Measurements from ENCODE around the gene PGC.
A peak's percentile ranks its signal among the peaks of the same experiment; 100 is the strongest.

PGC gene

GRCh38 chr6:41713650-41714291 is 33.4 kb downstream of the PGC start:
- H3K27me3 ChIP-seq (ENCODE audit: control insufficient read depth in 2 of 2, insufficient read depth in 2 of 2, low read length in 2 of 2) = no peaks in the 10 kb centered on the region
- no peaks in the 10 kb centered on the region for H3K9me3 ChIP-seq (ENCODE audit: control insufficient read depth in 2 of 2, low read length in 2 of 2)
- peaks cover 17 to 20% of the 10 kb centered on the region in 2 donors for H3K4me1 ChIP-seq (ENCODE audit: control insufficient read depth in 2 of 2, insufficient read depth in 2 of 2, low read length in 2 of 2)
- H3K36me3 ChIP-seq (ENCODE audit: control insufficient read depth in 2 of 2, insufficient read depth in 2 of 2, low read length in 2 of 2) = peaks cover 0 to 2% of the 10 kb centered on the region in 2 donors
- H3K9ac ChIP-seq (ENCODE audit: low read depth in 1 of 2, low read length in 2 of 2) = no peak overlapping the region
- H3K27ac ChIP-seq (ENCODE audit: low read depth in 2 of 2, low read length in 2 of 2) = no peak overlapping the region
- no peak overlapping the region for H3K4me3 ChIP-seq (ENCODE audit: low read length in 2 of 2)

GRCh38 chr6:41713159-41713649 is 34.0 kb downstream of the PGC start:
- Histone ChIP-seq H3K9ac (ENCODE audit: low read depth in 1 of 2, low read length in 2 of 2) (no peak overlapping the region), H3K27ac (ENCODE audit: low read depth in 2 of 2, low read length in 2 of 2) (peak overlapping the region in 1 of 2 donors; percentile 9), H3K36me3 (ENCODE audit: control insufficient read depth in 2 of 2, insufficient read depth in 2 of 2, low read length in 2 of 2) (peaks cover 0 to 2% of the 10 kb centered on the region in 2 donors), H3K9me3 (ENCODE audit: control insufficient read depth in 2 of 2, low read length in 2 of 2) (no peaks in the 10 kb centered on the region), H3K4me3 (ENCODE audit: low read length in 2 of 2) (no peak overlapping the region), H3K27me3 (ENCODE audit: control insufficient read depth in 2 of 2, insufficient read depth in 2 of 2, low read length in 2 of 2) (no peaks in the 10 kb centered on the region), H3K4me1 (ENCODE audit: control insufficient read depth in 2 of 2, insufficient read depth in 2 of 2, low read length in 2 of 2) (peaks cover 15 to 24% of the 10 kb centered on the region in 2 donors)

GRCh38 chr6:41712651-41713103 is 34.5 kb downstream of the PGC start:
- no peak overlapping the region for H3K4me3 ChIP-seq (ENCODE audit: low read length in 2 of 2)
- H3K4me1 ChIP-seq (ENCODE audit: control insufficient read depth in 2 of 2, insufficient read depth in 2 of 2, low read length in 2 of 2) = peaks cover 15 to 27% of the 10 kb centered on the region in 2 donors
- H3K9me3 ChIP-seq (ENCODE audit: control insufficient read depth in 2 of 2, low read length in 2 of 2) = no peaks in the 10 kb centered on the region
- peak overlapping the region in 1 of 2 donors; percentile 9 for H3K27ac ChIP-seq (ENCODE audit: low read depth in 2 of 2, low read length in 2 of 2)
- no peak overlapping the region for H3K9ac ChIP-seq (ENCODE audit: low read depth in 1 of 2, low read length in 2 of 2)
- H3K36me3 ChIP-seq (ENCODE audit: control insufficient read depth in 2 of 2, insufficient read depth in 2 of 2, low read length in 2 of 2) = peaks cover 0 to 2% of the 10 kb centered on the region in 2 donors
- no peaks in the 10 kb centered on the region for H3K27me3 ChIP-seq (ENCODE audit: control insufficient read depth in 2 of 2, insufficient read depth in 2 of 2, low read length in 2 of 2)

- H3K27ac ChIP-seq (ENCODE audit: low read depth in 2 of 2, low read length in 2 of 2) = no peak overlapping the region
- H3K4me1 ChIP-seq (ENCODE audit: control insufficient read depth in 2 of 2, insufficient read depth in 2 of 2, low read length in 2 of 2) = peaks cover 12 to 34% of the 10 kb centered on the region in 2 donors
- H3K36me3 ChIP-seq (ENCODE audit: control insufficient read depth in 2 of 2, insufficient read depth in 2 of 2, low read length in 2 of 2) = peaks cover 0 to 2% of the 10 kb centered on the region in 2 donors
- no peak overlapping the region for H3K4me3 ChIP-seq (ENCODE audit: low read length in 2 of 2)
- H3K9ac ChIP-seq (ENCODE audit: low read depth in 1 of 2, low read length in 2 of 2) = no peak overlapping the region
- no peaks in the 10 kb centered on the region for H3K27me3 ChIP-seq (ENCODE audit: control insufficient read depth in 2 of 2, insufficient read depth in 2 of 2, low read length in 2 of 2)
- no peaks in the 10 kb centered on the region for H3K9me3 ChIP-seq (ENCODE audit: control insufficient read depth in 2 of 2, low read length in 2 of 2)
Measured at GRCh38 chr6:41711323-41712038, 35.7 kb downstream of the PGC start.

- no peak overlapping the region for H3K9ac ChIP-seq (ENCODE audit: low read depth in 1 of 2, low read length in 2 of 2)
- H3K36me3 ChIP-seq (ENCODE audit: control insufficient read depth in 2 of 2, insufficient read depth in 2 of 2, low read length in 2 of 2) = peaks cover 0 to 2% of the 10 kb centered on the region in 2 donors
- no peaks in the 10 kb centered on the region for H3K9me3 ChIP-seq (ENCODE audit: control insufficient read depth in 2 of 2, low read length in 2 of 2)
- H3K27me3 ChIP-seq (ENCODE audit: control insufficient read depth in 2 of 2, insufficient read depth in 2 of 2, low read length in 2 of 2) = no peaks in the 10 kb centered on the region
- no peak overlapping the region for H3K4me3 ChIP-seq (ENCODE audit: low read length in 2 of 2)
- no peak overlapping the region for H3K27ac ChIP-seq (ENCODE audit: low read depth in 2 of 2, low read length in 2 of 2)
- H3K4me1 ChIP-seq (ENCODE audit: control insufficient read depth in 2 of 2, insufficient read depth in 2 of 2, low read length in 2 of 2) = peaks cover 31 to 49% of the 10 kb centered on the region in 2 donors
Measured at GRCh38 chr6:41709375-41709774, 37.8 kb downstream of the PGC start.

GRCh38 chr6:41708856-41709255 is 38.3 kb downstream of the PGC start:
- no peaks in the 10 kb centered on the region for H3K9me3 ChIP-seq (ENCODE audit: control insufficient read depth in 2 of 2, low read length in 2 of 2)
- no peaks in the 10 kb centered on the region for H3K27me3 ChIP-seq (ENCODE audit: control insufficient read depth in 2 of 2, insufficient read depth in 2 of 2, low read length in 2 of 2)
- no peak overlapping the region for H3K27ac ChIP-seq (ENCODE audit: low read depth in 2 of 2, low read length in 2 of 2)
- H3K9ac ChIP-seq (ENCODE audit: low read depth in 1 of 2, low read length in 2 of 2) = no peak overlapping the region
- H3K36me3 ChIP-seq (ENCODE audit: control insufficient read depth in 2 of 2, insufficient read depth in 2 of 2, low read length in 2 of 2) = peaks cover 0 to 2% of the 10 kb centered on the region in 2 donors
- H3K4me3 ChIP-seq (ENCODE audit: low read length in 2 of 2) = no peak overlapping the region
- peaks cover 34 to 47% of the 10 kb centered on the region in 2 donors for H3K4me1 ChIP-seq (ENCODE audit: control insufficient read depth in 2 of 2, insufficient read depth in 2 of 2, low read length in 2 of 2)

GRCh38 chr6:41707565-41708200 is 39.5 kb downstream of the PGC start:
- Histone ChIP-seq H3K27me3 (ENCODE audit: control insufficient read depth in 2 of 2, insufficient read depth in 2 of 2, low read length in 2 of 2) (no peaks in the 10 kb centered on the region), H3K9me3 (ENCODE audit: control insufficient read depth in 2 of 2, low read length in 2 of 2) (no peaks in the 10 kb centered on the region), H3K27ac (ENCODE audit: low read depth in 2 of 2, low read length in 2 of 2) (peak overlapping the region; percentile 42 to 79), H3K9ac (ENCODE audit: low read depth in 1 of 2, low read length in 2 of 2) (no peak overlapping the region), H3K36me3 (ENCODE audit: control insufficient read depth in 2 of 2, insufficient read depth in 2 of 2, low read length in 2 of 2) (no peaks in the 10 kb centered on the region), H3K4me3 (ENCODE audit: low read length in 2 of 2) (no peak overlapping the region), H3K4me1 (ENCODE audit: control insufficient read depth in 2 of 2, insufficient read depth in 2 of 2, low read length in 2 of 2) (peaks cover 28 to 40% of the 10 kb centered on the region in 2 donors)

GRCh38 chr6:41706876-41707564 is 40.2 kb downstream of the PGC start:
- Histone ChIP-seq H3K9ac (ENCODE audit: low read depth in 1 of 2, low read length in 2 of 2) (no peak overlapping the region), H3K27me3 (ENCODE audit: control insufficient read depth in 2 of 2, insufficient read depth in 2 of 2, low read length in 2 of 2) (no peaks in the 10 kb centered on the region), H3K4me3 (ENCODE audit: low read length in 2 of 2) (no peak overlapping the region), H3K9me3 (ENCODE audit: control insufficient read depth in 2 of 2, low read length in 2 of 2) (no peaks in the 10 kb centered on the region), H3K36me3 (ENCODE audit: control insufficient read depth in 2 of 2, insufficient read depth in 2 of 2, low read length in 2 of 2) (no peaks in the 10 kb centered on the region), H3K27ac (ENCODE audit: low read depth in 2 of 2, low read length in 2 of 2) (peak overlapping the region; percentile 42 to 79), H3K4me1 (ENCODE audit: control insufficient read depth in 2 of 2, insufficient read depth in 2 of 2, low read length in 2 of 2) (peaks cover 28 to 37% of the 10 kb centered on the region in 2 donors)

GRCh38 chr6:41705996-41706835 is 41.0 kb downstream of the PGC start:
- H3K4me1 ChIP-seq (ENCODE audit: control insufficient read depth in 2 of 2, insufficient read depth in 2 of 2, low read length in 2 of 2) = peaks cover 28 to 37% of the 10 kb centered on the region in 2 donors
- no peaks in the 10 kb centered on the region for H3K9me3 ChIP-seq (ENCODE audit: control insufficient read depth in 2 of 2, low read length in 2 of 2)
- peak overlapping the region in 1 of 2 donors; percentile 2 for H3K4me3 ChIP-seq (ENCODE audit: low read length in 2 of 2)
- H3K27ac ChIP-seq (ENCODE audit: low read depth in 2 of 2, low read length in 2 of 2) = peak overlapping the region; percentile 77 to 79
- H3K36me3 ChIP-seq (ENCODE audit: control insufficient read depth in 2 of 2, insufficient read depth in 2 of 2, low read length in 2 of 2) = no peaks in the 10 kb centered on the region
- H3K27me3 ChIP-seq (ENCODE audit: control insufficient read depth in 2 of 2, insufficient read depth in 2 of 2, low read length in 2 of 2) = no peaks in the 10 kb centered on the region
- peak overlapping the region; percentile 18 to 28 for H3K9ac ChIP-seq (ENCODE audit: low read depth in 1 of 2, low read length in 2 of 2)
